HEK293 (cell line): Measurements from ENCODE around the gene KIF26B.

Experiments
- CTCF ChIA-PET: fragments of 350-600 bp; formaldehyde crosslinking; extraction: SDS; loops from one replicate; lab custom pipeline; 2021; ENCODE audit warnings: antibody characterized with exemption; lab: Yijun Ruan, JAX
- POLR2A ChIA-PET: fragments of 300-600 bp; formaldehyde crosslinking; extraction: SDS; loops from one replicate; lab custom pipeline; 2020; ENCODE audit warnings: antibody characterized with exemption, inconsistent platforms; lab: Yijun Ruan, JAX
- H3K27ac ChIP-seq: fragments of 200-500 bp; sonication (Bioruptor generic); 2 replicates; pipeline ENCODE4 v1.5.1; 2014; ENCODE audit warnings: low read depth, low read length, control low read depth, inconsistent platforms; ENCODE audit errors: extremely low read depth
- H3K36me3 ChIP-seq, 2 experiments: fragments of 200-500 bp in 1 of 2; sonication (Bioruptor generic) in 1 of 2; 1 replicate in 1 of 2; 2 replicates in 1 of 2; pipeline ENCODE4 v1.5.1; 2014 to 2017; ENCODE audit warnings: inconsistent platforms in 2 of 2, low read length in 2 of 2; ENCODE audit not compliant: control insufficient read depth in 2 of 2, insufficient read depth in 1 of 2
- H3K4me1 ChIP-seq: fragments of 200-500 bp; sonication (Bioruptor generic); 2 replicates; pipeline ENCODE4 v1.5.1; 2014; ENCODE audit warnings: mild to moderate bottlenecking, low read length, inconsistent platforms; ENCODE audit not compliant: control insufficient read depth, insufficient read depth
- H3K4me3 ChIP-seq: 2 replicates; pipeline ENCODE4 v1.5.1; 2011; ENCODE audit warnings: low read depth, mild to moderate bottlenecking, control low read depth, low read length, moderate library complexity
- H3K9me3 ChIP-seq: fragments of 200-500 bp; sonication (Bioruptor generic); 2 replicates; pipeline ENCODE4 v1.5.1; 2014; ENCODE audit warnings: low read depth, low read length, inconsistent platforms; ENCODE audit not compliant: control insufficient read depth, insufficient read depth
- ATF2 ChIP-seq: fragments of 450-650 bp; formaldehyde crosslinking; IDR thresholded peaks from 2 replicates; pipeline ENCODE4 v1.5.1; 2016; ENCODE audit warnings: missing biosample characterization, missing genetic modification characterization, low read depth
- GFI1B ChIP-seq: fragments of 450-650 bp; formaldehyde crosslinking; IDR thresholded peaks from 2 replicates; pipeline ENCODE4 v1.5.1; 2016; ENCODE audit warnings: missing biosample characterization, missing genetic modification characterization
- GLI2 ChIP-seq: fragments of 450-650 bp; formaldehyde crosslinking; IDR thresholded peaks from 2 replicates; pipeline ENCODE4; 2017; ENCODE audit warnings: missing biosample characterization, missing genetic modification characterization, low read depth, borderline replicate concordance
- GLI4 ChIP-seq: fragments of 450-650 bp; formaldehyde crosslinking; IDR thresholded peaks from 2 replicates; pipeline ENCODE4 v1.5.1; 2016; ENCODE audit warnings: missing biosample characterization, missing genetic modification characterization
- GLIS1 ChIP-seq: fragments of 450-650 bp; formaldehyde crosslinking; IDR thresholded peaks from 2 replicates; pipeline ENCODE4 v1.5.1; 2016; ENCODE audit warnings: missing biosample characterization, missing genetic modification characterization
- KLF16 ChIP-seq: fragments of 450-650 bp; formaldehyde crosslinking; IDR thresholded peaks from 2 replicates; pipeline ENCODE4 v1.5.1; 2017; ENCODE audit warnings: missing biosample characterization, missing genetic modification characterization
- MEIS1 ChIP-seq: sonication (generic); formaldehyde crosslinking; IDR thresholded peaks from 2 replicates; pipeline ENCODE4 v1.8.1; 2022; ENCODE audit warnings: missing genetic modification reagents, mild to moderate bottlenecking, borderline replicate concordance
- MYNN ChIP-seq: fragments of 450-650 bp; formaldehyde crosslinking; IDR thresholded peaks from 2 replicates; pipeline ENCODE4 v1.5.1; 2016; ENCODE audit warnings: missing biosample characterization, missing genetic modification characterization, borderline replicate concordance
- SALL2 ChIP-seq: fragments of 450-650 bp; formaldehyde crosslinking; IDR thresholded peaks from 2 replicates; pipeline ENCODE4 v1.5.0; 2017; ENCODE audit warnings: missing biosample characterization, mild to moderate bottlenecking, missing genetic modification characterization, borderline replicate concordance
- SETDB1 ChIP-seq: IDR thresholded peaks from one replicate; pipeline ENCODE4 v1.6.1; 2017; ENCODE audit warnings: mild to moderate bottlenecking, low read length, moderate library complexity, mixed read lengths; ENCODE audit not compliant: insufficient read length
- SP7 ChIP-seq: fragments of 450-650 bp; formaldehyde crosslinking; IDR thresholded peaks from 2 replicates; pipeline ENCODE4 v1.5.1; 2016; ENCODE audit warnings: missing biosample characterization, missing genetic modification characterization
- YY2 ChIP-seq: fragments of 450-650 bp; formaldehyde crosslinking; IDR thresholded peaks from 2 replicates; pipeline ENCODE4 v1.5.1; 2016; ENCODE audit warnings: missing biosample characterization, missing genetic modification characterization
- ZBTB21 ChIP-seq: fragments of 450-650 bp; formaldehyde crosslinking; IDR thresholded peaks from 2 replicates; pipeline ENCODE4 v1.5.1; 2017; ENCODE audit warnings: missing biosample characterization, missing genetic modification characterization
- ZBTB49 ChIP-seq: fragments of 450-650 bp; formaldehyde crosslinking; IDR thresholded peaks from 2 replicates; pipeline ENCODE4 v1.5.1; 2016; ENCODE audit warnings: missing biosample characterization, missing genetic modification characterization, low read depth
- ZEB2 ChIP-seq: fragments of 450-650 bp; formaldehyde crosslinking; IDR thresholded peaks from 2 replicates; pipeline ENCODE4 v1.5.1; 2016; ENCODE audit warnings: missing biosample characterization, missing genetic modification characterization
- ZFP41 ChIP-seq: fragments of 450-650 bp; formaldehyde crosslinking; IDR thresholded peaks from 2 replicates; pipeline ENCODE4 v1.5.1; 2016; ENCODE audit warnings: missing biosample characterization, missing genetic modification characterization, borderline replicate concordance
- ZFP69B ChIP-seq: fragments of 450-650 bp; formaldehyde crosslinking; IDR thresholded peaks from 2 replicates; pipeline ENCODE4 v1.5.1; 2016; ENCODE audit warnings: missing biosample characterization, missing genetic modification characterization
- ZNF133 ChIP-seq: fragments of 450-650 bp; formaldehyde crosslinking; IDR thresholded peaks from 2 replicates; pipeline ENCODE4 v1.5.1; 2016; ENCODE audit warnings: missing biosample characterization, missing genetic modification characterization
- ZNF146 ChIP-seq: fragments of 450-650 bp; formaldehyde crosslinking; IDR thresholded peaks from 2 replicates; pipeline ENCODE4 v1.5.1; 2016; ENCODE audit warnings: missing biosample characterization, missing genetic modification characterization
- ZNF266 ChIP-seq: fragments of 450-650 bp; formaldehyde crosslinking; IDR thresholded peaks from 2 replicates; pipeline ENCODE4 v1.5.1; 2016; ENCODE audit warnings: missing biosample characterization, missing genetic modification characterization, low read depth
- ZNF292 ChIP-seq: fragments of 450-650 bp; formaldehyde crosslinking; IDR thresholded peaks from 2 replicates; pipeline ENCODE4 v1.5.1; 2016; ENCODE audit warnings: low read depth, missing biosample characterization, missing genetic modification characterization, borderline replicate concordance
- ZNF302 ChIP-seq: fragments of 450-650 bp; formaldehyde crosslinking; IDR thresholded peaks from 2 replicates; pipeline ENCODE4 v1.5.1; 2016; ENCODE audit warnings: missing biosample characterization, missing genetic modification characterization, low read depth
- ZNF423 ChIP-seq: fragments of 450-650 bp; formaldehyde crosslinking; IDR thresholded peaks from 2 replicates; pipeline ENCODE4 v1.5.1; 2016; ENCODE audit warnings: missing biosample characterization, missing genetic modification characterization
- ZNF449 ChIP-seq: fragments of 450-650 bp; formaldehyde crosslinking; IDR thresholded peaks from 2 replicates; pipeline ENCODE4 v1.5.1; 2017; ENCODE audit warnings: missing biosample characterization, mild to moderate bottlenecking, missing genetic modification characterization, moderate library complexity
- ZNF530 ChIP-seq: fragments of 450-650 bp; formaldehyde crosslinking; IDR thresholded peaks from 2 replicates; pipeline ENCODE4 v1.5.1; 2016; ENCODE audit warnings: low read depth, missing biosample characterization, missing genetic modification characterization
- ZNF558 ChIP-seq: fragments of 450-650 bp; formaldehyde crosslinking; IDR thresholded peaks from 2 replicates; pipeline ENCODE4 v1.5.1; 2016; ENCODE audit warnings: missing biosample characterization, missing genetic modification characterization
- ZNF561 ChIP-seq: fragments of 450-650 bp; IDR thresholded peaks from 2 replicates; pipeline ENCODE4 v1.5.1; 2018; ENCODE audit warnings: missing biosample characterization, missing genetic modification characterization, borderline replicate concordance
- ZNF623 ChIP-seq: fragments of 450-650 bp; formaldehyde crosslinking; IDR thresholded peaks from 2 replicates; pipeline ENCODE4 v1.5.1; 2016; ENCODE audit warnings: missing biosample characterization, missing genetic modification characterization
- ZNF677 ChIP-seq: fragments of 450-650 bp; IDR thresholded peaks from 2 replicates; pipeline ENCODE4 v1.5.0; 2018; ENCODE audit warnings: missing biosample characterization, mild to moderate bottlenecking, missing genetic modification characterization, moderate library complexity
- ZNF792 ChIP-seq: fragments of 450-650 bp; formaldehyde crosslinking; IDR thresholded peaks from 2 replicates; pipeline ENCODE4 v1.5.1; 2016; ENCODE audit warnings: missing biosample characterization, missing genetic modification characterization
- ZSCAN30 ChIP-seq: fragments of 450-650 bp; IDR thresholded peaks from 2 replicates; pipeline ENCODE4 v1.5.1; 2018; ENCODE audit warnings: missing biosample characterization, mild to moderate bottlenecking, missing genetic modification characterization, moderate library complexity

The KIF26B gene

GRCh38 chr1:245416781-245417180, 262.0 kb downstream of the KIF26B start:
- POLR2A ChIA-PET, result no interaction called here
- no peak overlapping the region for H3K4me3 ChIP-seq
- H3K27ac ChIP-seq, result no peak overlapping the region
- no peaks in the 10 kb centered on the region for H3K4me1 ChIP-seq
- TF ChIP-seq ZBTB49 (tag by site-specific recombination) (no peak), MEIS1 (no peak), ZNF133 (no peak), ZFP41 (tag by site-specific recombination) (no peak), ZNF623 (no peak), ZFP69B (tag by site-specific recombination) (no peak), ZNF266 (no peak), ZNF530 (no peak), ZSCAN30 (tag by site-specific recombination) (no peak), ZNF449 (tag by site-specific recombination) (no peak), KLF16 (no peak), YY2 (tag by site-specific recombination) (no peak), ZNF561 (tag by site-specific recombination) (no peak), GFI1B (tag by site-specific recombination) (no peak), ZNF423 (tag by site-specific recombination) (no peak)
- TF ChIP-seq, all 188 proteins: peak for 0
- CTCF ChIA-PET, result no interaction called here
- Histone ChIP-seq H3K36me3 (no peaks in the 10 kb centered on the region), H3K9me3 (no peaks in the 10 kb centered on the region)

- no peaks in the 10 kb centered on the region for H3K4me1 ChIP-seq
- H3K27ac ChIP-seq, result no peak overlapping the region
- POLR2A ChIA-PET, result no interaction called here
- H3K9me3 ChIP-seq, result no peaks in the 10 kb centered on the region
- CTCF ChIA-PET, result interaction anchor here (0.7 kb wide), 1 partner anchor 118 kb away, joined by 3 read pairs; no protein-coding TSS in a partner anchor
- TF ChIP-seq ZNF792 (tag by site-specific recombination), result no peak
- TF ChIP-seq GLI4 (tag by site-specific recombination), result no peak
- no peak for TF ChIP-seq GLI2
- TF ChIP-seq ZEB2 (tag by site-specific recombination), result no peak
- TF ChIP-seq ZBTB21 (tag by site-specific recombination), result no peak
- no peak for TF ChIP-seq SALL2 (tag by site-specific recombination)
- no peak for TF ChIP-seq ZNF677 (tag by site-specific recombination)
- no peak for TF ChIP-seq ATF2
- TF ChIP-seq SP7, result no peak
- TF ChIP-seq GLIS1, result no peak
- no peak for TF ChIP-seq ZNF146 (tag by site-specific recombination)
- TF ChIP-seq MYNN, result no peak
- no peak for TF ChIP-seq ZNF302 (tag by site-specific recombination)
- no peak for TF ChIP-seq ZNF558 (tag by site-specific recombination)
- no peak for TF ChIP-seq ZNF133
- TF ChIP-seq ZFP41 (tag by site-specific recombination), result no peak
- TF ChIP-seq ZNF292, result no peak
- no peak for TF ChIP-seq SETDB1
- TF ChIP-seq, all 188 proteins: peak for 0
- Histone ChIP-seq H3K4me3 (no peak overlapping the region), H3K36me3 (no peaks in the 10 kb centered on the region)
These were observed 263.3 kb downstream of the KIF26B start for GRCh38 chr1:245418077-245418476.
